Activated naive CD4-positive, alpha-beta T cell treated with anti-CD3 and anti-CD28 coated beads, Interleukin-2, amount 10 ng/mL, durations not matched to agents 5 hours and 36 hours (primary cell): ENCODE measurements around the gene HOXC4. TPM values are rescaled to one million over a fixed set of nuclear protein-coding genes. Genes with fewer than 3 reads are reported as not detected.

Source experiments
- microRNA-seq: library from miRNA; unstranded; fragments of <30 nt; microRNA quantifications from one replicate; pipeline ENCODE4 v1.2.0, GENCODE V29; 2022; ENCODE audit warnings: borderline microRNAs expressed, borderline replicate concordance
- total RNA-seq, 2 experiments: library from RNA; stranded (reverse); gene quantifications; one replicate each; pipeline ENCODE4 v1.2.3, GENCODE V29; 2021

HOXC4 gene
- under 1 TPM in 1 of 2 experiments, not detected in 1; 0.17 TPM for total RNA-seq

GRCh38 chr12:54053751-54054741 lies at the start of gene HOXC4:
Gene HOXC4, plus strand, starts transcription at chr12:54053835. Its CDS starts 88 bp downstream, at chr12:54053923.

GRCh38 chr12:54028314-54029201 lies 25.1 kb upstream of the HOXC4 start, which contains the start of gene HOXC6:
Gene HOXC6, plus strand, starts transcription at chr12:54028440. Its CDS starts 82 bp downstream, at chr12:54028522.

DNA sequence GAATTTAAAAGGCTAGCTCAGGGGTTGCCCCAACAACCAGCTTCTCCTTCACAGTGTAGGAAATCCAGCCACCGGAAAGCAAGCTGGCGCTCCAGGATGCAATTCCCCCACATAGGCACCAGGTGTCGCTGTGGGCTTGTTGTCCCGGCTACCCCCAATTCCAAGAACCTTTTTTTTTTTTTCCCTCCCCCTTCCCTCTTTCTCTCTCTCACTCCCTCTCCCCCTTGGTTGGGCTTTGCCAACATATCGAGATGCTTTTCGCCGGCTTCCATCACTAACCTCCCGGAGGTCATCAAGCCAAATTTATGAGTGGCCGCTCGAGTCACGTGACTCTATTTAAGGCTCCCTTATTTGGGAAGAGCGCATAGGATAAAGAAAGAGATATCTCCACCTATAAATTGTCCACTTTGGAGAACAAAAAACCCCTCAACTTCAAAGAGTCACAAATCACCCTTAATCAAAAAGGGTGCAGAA lies 21.0 kb upstream of the HOXC4 start, which contains the start of gene HOXC5:
TSS of gene HOXC5 (plus strand) at position 424 of the 474 bp plus-strand sequence. CDS start 73 bp downstream, outside the sequence.

Small RNA genes within 50 kb of the gene (microRNA-seq; reads per million reads assigned to microRNA genes)
- gene MIR615: not detected

Other genes with a start within 250 kb of the HOXC4 start
- not detected for gene HOXC13, start 115.0 kb upstream of the HOXC4 start, total RNA-seq
- not detected for gene HOXC12, start 98.9 kb upstream of the HOXC4 start, total RNA-seq
- not detected for gene HOXC11, start 80.7 kb upstream of the HOXC4 start, total RNA-seq
- not detected for gene HOTAIR, start 78.9 kb upstream of the HOXC4 start, total RNA-seq
- not detected for gene HOXC10, start 68.7 kb upstream of the HOXC4 start, total RNA-seq
- gene HOXC9, start 53.7 kb upstream of the HOXC4 start, total RNA-seq: not detected
- gene HOXC8, start 44.9 kb upstream of the HOXC4 start, total RNA-seq: not detected
- not detected for gene HOXC6, start 25.4 kb upstream of the HOXC4 start, total RNA-seq
- not detected for gene HOXC5, start 20.8 kb upstream of the HOXC4 start, total RNA-seq
- gene SMUG1, start 135.2 kb downstream of the HOXC4 start, total RNA-seq: 10 to 100 TPM; 24.1 to 25.0 TPM
- 100 to 1,000 TPM; 123 to 131 TPM for gene CBX5, start 226.3 kb downstream of the HOXC4 start, total RNA-seq
- gene HNRNPA1, start 226.9 kb downstream of the HOXC4 start, total RNA-seq: 1,000 to 10,000 TPM; 1,867 to 1,876 TPM
- not detected for gene NFE2, start 247.2 kb downstream of the HOXC4 start, total RNA-seq